ENCODE results near the gene ADD3.
"Not testable (repeated sequence)": the region's sequence is repeated elsewhere in the genome, so short reads cannot be mapped to it uniquely, and the experiment has no call there.

The ADD3 gene

DNA sequence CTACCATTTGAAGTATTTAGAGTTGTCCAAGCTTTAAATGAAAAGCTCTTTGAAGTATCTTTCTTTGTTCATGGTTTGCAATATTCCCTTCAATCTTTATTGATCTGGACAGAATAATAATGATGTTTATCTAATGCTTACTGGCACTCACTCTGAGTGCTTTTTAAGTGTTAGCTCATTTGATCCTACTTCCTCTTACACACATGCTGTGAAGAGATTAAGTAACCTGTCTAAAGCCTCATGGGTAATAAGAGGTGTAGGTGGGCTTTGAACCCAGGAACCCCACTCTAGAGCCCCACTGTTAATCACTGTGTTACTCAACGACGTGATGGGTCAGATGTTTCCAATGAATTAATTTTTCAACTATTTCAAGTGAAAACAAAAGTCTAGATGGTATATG lies 31.1 kb upstream of the ADD3 start:
- no peak for DNase-seq

DNA sequence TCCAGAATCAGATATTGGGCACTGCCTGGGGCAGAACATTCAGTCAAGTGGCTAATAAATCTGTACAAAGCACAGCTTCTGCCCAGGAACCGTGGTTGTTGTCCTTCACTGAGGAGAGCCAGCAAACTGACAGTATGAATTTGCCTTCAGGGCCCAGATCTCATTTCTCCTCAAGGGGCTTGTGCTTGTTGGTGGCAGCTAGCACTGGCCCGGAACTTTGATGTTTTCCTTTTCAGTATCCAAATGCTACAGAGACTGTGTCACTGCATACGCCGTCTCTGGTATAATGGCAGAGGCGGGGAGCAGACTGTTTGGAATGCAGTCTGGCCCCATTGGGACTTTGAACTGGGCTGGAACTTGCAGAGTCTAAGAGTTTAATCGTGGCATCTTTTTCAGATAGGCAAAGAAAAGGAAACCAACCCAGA lies 30.4 kb upstream of the ADD3 start:
- DNase-seq: no peak

DNA sequence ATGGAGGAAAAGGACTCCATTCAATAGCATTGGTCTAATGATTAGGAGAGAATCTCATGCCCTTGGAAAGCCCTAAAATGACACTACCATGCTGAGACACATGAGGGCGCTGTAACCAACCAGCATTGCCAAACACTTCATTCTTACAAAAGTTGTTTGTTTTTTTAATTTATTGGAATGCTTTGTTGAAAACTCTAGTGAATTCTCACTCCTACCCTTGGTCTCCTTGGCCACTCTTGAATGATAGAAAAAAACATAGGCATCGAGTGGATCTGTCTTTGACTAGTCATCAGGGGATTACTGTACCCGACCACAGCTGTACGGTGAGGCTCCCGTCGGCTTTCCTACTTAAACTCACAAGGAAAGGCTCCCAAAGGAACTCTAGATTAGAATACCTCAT lies 29.3 kb upstream of the ADD3 start:
- DNase-seq: no peak

DNA sequence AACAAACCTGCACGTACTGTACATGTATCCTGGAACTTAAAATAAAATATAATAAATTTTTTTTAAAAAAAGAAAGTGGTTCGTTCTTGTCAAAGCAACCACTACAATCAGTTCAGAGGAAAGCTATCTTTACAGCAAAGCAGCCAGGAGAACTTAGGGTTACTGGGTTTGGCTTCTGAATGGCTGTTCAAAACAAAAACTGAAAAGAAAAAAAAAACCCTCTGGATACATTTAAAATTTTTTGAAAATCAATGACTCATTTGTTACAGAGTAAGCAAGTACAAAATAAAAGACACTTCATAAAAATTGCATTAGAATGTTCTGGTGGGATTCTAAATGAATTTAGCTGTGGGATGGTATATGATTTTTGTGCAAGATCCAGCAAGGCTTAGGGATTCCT lies 28.6 kb upstream of the ADD3 start:
- DNase-seq: no peak

DNA sequence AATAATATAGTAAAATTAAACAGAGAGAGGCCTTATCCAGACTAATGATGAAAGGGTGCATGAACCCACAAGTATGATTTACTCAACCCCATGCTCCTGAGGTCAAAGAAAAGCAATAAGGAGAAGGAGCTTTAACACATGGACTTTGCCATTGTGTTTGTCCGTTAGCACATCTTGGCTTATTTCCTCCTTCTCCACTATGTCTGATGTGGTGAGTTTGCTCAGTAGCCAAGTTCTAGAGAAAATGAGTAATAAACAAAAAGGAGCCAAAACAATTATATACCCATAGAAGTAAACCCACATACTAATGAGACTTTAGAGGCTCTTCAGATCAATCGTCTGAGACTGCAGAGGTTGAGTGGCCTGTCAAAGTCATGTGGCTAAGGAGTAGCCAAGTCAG lies 26.1 kb upstream of the ADD3 start:
- DNase-seq: no peak

DNA sequence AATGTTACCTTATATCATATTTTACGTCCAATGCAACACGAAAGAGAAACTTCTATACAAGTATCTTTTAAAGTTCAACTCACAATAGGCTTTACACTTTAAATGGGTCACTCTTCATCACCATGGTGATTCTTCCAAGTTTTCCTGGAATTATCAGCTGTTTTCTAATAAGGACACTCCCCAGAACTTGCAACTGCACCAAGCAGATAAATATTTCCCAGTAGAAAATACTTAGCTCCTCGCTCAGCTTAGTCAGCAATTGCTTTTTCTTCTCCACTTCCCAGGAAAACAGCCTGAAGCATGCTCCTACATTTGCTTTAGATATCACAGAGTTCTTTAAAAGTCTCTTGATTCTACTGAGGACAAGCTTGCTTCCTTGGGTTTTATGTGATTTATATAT lies 25.7 kb upstream of the ADD3 start:
- DNase-seq: no peak

DNA sequence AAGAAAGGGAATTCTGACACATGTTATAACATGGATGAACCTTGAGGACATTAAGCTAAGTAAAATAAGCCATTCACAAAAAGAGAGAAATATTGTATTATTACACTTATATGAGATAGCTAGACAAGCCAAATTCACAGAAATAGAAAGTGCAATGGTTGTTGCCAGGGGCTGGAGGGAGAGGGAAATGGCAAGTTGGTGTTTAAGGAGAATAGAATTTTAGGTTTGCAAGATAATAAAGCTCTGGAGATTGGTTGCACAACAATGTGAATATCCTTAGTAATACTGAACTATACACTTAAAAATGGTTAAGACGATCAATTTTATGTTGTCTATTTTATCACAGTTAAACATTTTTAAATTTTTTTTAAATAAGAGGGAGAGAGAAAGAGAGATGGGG lies 25.0 kb upstream of the ADD3 start:
- no peak for DNase-seq

DNA sequence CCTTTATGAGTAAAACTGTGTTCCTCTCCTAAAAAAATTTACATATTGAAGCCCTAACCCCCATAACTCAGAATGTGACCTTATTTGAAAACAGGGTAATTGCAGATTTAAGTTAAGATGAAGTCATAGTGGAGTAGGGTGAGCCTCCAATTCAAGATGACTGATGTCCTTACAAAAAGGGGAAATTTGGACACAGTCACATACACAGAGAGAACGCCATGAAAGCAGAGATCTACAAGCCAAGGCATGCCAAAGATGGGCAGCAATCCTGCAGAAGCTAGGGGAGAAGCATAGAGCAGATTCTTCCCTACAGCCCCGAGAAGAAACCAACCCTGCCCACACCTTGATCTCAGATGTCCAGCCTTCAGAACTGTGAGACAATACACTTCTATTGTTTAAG lies 23.8 kb upstream of the ADD3 start:
- no peak for DNase-seq

DNA sequence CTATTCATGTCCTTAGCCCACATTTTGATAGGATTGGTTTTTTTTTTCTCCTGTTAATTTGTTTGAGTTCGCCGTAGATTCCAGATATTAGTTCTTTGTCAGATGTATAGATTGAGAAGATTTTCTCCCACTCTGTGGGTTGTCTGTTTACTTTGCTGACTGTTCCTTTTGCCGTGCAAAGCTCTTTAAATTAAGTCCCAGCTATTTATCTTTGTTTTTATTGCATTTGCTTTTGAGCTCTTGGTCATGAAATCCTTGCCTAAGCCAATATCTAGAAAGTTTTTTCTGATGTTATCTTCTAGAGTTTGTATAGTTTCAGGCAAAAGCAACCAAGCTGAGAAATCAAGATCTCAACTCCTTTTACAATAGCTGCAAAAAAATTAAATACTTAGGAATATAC lies 22.0 kb upstream of the ADD3 start:
- not testable (repeated sequence) for DNase-seq

DNA sequence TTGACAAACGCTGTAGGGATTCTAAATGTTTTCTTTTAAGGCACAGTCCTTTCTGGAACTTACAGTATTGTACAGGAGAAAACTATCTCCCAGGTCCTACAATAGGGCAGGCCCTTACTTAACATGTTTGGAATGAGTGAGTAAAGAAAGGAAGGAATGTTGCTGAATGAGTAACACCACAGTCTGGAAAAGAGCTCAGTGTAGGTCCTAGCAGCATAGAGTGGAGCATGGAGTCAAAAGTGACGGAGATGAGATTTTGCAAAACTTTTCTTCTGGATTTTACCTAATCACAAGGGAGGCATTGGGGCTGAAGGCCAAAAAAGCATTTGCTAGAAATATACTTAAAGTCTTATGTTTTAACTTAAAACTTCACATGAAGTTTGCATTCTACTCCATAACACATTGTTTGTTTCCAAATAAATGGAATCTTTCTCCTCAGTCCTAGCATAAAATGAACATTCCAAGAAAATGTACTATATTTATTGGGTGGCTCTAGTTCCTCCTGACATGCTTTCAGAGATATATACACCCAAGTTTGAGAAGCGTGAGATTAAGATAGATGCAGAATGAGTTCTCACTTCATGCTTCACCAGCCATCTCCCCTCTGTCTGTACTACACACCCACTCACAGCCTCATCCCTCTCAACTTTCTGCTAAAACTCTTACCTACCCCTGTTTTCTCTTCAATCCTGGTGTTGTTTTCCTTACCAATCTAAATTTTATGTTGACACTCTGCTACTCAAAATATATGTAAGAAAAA lies 20.2 kb upstream of the ADD3 start:
- no peak for DNase-seq

DNA sequence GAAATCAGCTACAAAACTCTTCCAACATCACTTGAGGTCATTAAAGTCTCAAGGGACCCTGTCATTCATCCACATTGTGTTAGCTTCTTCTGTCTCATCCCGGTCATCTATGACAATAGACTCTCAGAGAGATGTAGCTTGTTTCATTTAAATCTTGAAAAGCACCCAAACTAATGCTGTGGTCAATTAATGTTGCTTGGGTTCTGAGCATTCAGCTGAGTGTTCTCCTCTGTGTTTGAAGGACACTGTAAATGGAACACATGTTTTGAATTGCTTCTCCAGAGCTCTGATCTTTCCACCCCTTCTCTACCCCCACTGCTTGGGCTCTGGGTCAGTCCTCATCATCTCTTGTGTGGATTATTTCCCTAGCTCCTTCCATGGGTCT lies 19.6 kb upstream of the ADD3 start:
- no peak for DNase-seq

DNA sequence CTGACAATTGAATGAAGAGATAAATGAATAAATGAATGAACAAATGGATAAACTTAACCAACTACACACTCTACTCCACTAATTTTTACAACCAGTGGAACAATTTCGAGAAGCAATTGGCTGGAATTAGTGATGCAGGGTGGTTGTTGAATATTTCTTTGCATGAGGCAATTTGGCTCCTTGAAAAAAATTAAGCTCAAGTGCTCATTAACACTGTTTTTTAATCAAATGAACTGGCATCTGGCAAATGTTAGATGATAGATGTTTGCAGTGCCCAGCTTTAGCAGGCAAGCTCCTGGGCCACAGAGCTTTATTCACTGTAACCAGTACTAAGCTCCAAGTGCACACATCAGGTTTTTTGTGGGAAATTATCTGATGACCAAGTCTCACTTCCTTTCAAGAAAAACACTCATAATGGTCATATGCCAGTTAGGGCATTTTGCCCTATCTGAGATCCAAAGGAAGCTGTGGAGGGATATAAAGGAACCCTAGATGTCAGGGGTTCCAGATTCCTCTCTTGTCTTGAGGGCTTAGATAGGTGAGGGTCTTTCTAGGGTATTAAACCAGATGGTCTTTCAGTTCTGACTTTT lies 16.4 kb upstream of the ADD3 start:
- DNase-seq: no peak

DNA sequence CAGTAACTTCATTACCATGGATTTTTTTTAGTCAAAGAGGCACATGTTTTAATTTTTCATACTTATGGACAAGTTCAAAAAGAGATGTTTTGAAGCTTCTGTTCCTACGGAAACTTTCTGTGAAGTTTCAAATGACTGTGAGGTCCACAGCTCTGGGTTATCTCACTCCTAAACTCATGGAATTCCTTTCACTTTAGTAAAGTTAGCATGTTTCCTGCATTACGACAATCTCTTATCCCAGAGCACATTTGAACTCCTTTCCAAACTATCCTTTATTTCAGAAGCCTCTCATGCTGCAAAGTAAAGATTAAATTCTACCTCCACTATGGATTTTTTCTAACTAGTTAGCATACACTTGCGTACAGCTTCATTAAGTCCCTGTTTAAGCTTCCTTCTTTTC lies 15.3 kb upstream of the ADD3 start:
- no peak for DNase-seq

DNA sequence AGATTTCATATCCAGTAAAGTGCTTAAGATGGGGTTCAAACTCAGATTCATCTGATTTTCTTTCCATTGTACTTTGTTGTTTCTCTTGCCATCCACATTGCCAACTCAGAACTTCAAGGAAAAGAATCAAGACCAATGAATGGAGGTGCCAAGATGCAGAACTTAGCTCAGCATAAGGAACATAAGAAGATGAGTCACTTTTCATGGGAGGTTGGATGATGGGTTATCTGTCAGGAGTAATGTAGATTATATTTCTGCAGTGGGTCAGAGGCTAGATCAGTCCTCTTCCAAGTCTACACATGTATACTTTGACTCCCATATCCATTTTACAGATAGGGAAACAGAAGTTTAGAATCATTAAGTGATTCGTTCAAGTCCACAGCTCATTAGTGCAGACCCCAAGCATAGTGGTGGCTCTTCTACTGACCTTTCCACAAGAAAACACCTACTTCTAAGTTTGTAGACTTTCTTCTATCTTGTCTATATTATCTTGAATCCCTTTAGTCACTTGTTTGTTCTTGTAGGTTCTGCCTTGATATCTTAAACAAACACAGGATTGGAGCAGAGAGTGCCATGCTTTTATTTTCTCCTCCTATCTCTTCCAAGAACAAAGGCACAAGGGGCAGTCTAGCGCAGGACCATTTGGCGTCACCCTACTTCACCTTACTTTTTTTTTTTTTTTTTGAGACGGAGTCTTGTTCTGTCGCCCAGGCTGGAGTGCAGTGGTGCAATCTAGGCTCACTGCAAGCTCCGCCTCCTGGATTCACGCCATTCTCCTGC lies 14.0 kb upstream of the ADD3 start:
- no peak for DNase-seq

DNA sequence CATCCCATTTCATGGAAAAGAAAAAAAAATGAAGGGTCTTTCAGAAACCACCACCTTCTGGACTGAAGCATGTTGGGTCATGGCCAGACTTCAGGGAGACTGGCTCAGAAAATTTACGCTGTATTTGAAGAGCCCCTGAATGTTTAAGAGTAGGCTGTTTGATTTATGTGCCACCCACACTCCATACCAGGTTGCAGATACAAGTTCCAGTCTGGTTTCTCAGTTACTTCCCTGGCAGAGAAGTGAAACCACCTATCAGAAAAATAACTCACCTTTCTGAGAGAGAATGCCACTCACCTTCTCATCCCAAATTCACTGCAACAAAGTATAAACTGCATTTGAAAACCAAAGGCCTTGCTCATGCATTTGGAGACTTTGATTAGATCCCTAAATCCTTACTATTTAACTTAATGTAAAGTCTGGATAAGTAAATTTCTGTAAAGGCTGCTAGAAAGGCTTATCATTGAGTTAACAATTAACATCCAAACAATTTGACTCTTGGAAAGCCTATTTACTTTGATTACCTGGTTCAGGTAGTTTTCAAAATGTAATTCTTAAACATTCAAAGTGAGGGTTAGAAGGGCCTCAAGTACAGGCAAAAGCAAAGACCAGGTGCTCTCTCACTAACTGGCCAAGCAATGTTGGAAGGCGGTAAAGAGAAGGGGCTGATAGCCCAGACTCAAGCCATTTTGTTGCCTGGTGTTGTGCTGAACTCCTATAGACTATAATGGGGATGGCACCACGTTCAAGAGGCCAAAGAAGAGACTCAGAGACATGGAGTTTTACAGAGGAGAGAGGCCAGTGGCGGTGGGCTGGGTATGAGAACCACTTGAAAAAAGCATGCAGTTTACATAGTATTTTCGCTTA lies 12.8 kb upstream of the ADD3 start:
- no peak for DNase-seq

DNA sequence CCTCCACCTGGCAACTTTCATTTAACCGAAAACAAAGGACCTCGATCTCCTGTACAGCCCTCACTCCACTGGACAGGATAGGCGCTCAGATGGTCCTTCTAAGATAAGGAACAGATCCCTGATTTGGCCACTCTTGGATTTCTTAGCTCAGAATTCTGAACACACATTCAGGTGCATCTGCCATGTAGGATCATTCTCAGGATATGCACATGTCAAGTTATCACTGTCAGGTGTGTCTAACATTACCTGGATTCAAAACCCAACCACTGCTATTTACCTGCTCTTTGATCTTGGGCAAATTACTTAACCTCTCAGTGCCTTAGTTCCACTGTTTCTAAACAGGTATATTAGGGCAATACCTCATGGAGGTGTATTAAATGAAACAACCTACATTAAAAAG lies 12.2 kb upstream of the ADD3 start:
- no peak for DNase-seq

DNA sequence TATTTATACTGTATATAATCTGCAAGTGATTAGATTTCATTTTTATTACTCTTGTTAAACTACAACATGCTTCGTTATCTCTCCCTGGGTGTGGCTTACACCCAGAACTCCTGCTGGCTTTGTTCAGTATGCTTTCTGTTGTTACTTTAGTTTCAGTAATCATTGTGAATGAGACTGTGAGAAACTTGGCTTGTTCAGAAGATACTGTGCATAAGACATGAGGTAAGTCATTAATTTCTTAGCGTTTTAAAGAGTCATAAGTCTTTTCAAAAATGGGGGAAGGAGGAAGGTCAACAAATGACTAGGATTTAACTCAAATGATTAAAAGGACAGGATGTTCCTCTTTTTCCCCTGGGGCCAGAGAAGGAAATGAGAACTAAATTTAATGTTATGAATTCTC lies 11.6 kb upstream of the ADD3 start:
- DNase-seq: no peak

DNA sequence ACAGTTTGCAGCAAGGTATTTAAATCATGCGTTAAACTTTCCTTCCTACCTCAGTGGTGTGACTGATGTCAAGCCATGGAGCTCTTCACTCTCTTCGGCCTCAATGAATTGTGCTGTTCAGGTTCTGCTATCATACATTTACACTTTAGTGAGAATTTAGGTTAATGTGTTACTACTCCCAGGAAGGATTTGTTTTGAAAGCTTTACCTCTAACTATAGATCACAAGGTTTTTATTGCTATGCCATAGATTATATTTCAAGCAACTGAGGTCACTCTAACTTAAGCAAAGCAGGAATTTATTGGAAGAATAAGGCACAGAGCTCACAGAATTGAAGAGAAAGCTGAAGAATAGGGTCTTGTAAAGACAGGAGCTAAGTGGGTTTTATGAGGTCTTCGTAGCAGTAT lies 11.0 kb upstream of the ADD3 start:
- DNase-seq: no peak

DNA sequence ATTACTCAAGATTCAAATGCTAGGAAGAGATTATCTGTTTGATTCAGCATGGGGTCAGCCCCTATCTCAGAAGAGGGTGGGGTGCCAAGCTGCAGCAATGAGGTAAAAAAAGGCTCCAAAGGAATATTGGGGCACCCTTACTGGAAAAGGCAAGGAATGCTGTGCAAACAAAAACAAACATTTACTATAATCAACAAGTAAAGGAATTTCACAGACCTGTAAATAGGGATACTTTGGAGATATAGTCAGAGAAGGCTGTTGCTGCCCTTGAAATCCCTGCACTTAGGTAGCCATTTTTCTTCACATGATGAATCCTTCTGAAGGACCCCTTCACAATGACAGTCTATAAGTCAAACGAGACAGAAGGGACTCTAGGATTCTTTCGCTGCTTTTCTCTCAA lies 10.6 kb upstream of the ADD3 start:
- DNase-seq: no peak

DNA sequence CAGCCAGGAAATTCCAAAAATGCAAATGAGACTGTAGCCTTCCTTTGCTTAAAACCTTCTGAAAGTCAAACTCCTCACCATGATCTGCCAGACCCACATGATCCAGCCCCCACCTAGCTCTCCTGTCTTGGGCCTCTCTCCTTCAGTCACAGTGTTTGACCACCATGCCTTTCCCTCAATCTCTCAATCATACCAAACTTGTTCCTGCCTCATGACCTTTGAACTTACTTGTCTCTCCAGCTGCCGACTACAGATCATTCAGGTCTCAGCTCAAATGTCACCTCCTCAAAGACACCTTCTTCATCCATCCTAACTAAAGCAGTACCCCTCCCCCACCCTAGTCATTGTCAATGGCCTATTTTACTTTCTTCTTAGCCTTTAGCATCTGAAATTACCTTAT lies 9.3 kb upstream of the ADD3 start:
- DNase-seq: no peak

DNA sequence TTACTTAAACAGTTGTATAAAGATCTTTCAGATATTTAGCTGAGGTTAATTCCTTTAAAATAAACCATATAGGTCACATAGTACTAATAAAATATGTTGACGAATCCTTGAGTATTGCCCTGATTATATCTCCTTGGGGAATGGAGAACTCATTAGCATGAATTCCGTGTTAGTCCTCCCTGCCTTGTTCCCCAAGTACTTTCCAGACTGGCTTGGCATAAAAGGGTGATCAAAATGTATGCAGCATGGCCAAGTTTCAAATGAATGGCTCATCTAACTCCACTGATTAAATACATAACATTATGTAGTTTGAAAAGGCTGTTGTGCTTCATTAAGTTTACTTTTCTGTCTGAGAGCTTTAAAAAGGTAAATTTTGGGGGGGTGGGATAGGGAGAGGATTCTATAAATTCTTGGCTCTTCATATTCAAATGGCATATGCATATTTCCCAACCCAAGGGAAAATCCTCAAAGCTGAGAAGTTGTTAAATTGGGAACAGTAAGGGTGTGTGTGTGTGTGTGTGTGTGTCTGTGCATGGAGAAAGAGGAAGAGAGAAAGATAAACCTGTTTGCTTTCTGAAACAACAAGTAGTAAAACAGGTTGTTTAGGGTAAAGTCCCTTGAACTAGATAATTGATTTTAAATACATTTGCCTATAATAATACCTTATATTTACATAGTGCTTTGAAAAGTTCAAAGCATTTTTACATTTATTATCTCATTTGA lies 4.8 kb upstream of the ADD3 start:
- DNase-seq: no peak

DNA sequence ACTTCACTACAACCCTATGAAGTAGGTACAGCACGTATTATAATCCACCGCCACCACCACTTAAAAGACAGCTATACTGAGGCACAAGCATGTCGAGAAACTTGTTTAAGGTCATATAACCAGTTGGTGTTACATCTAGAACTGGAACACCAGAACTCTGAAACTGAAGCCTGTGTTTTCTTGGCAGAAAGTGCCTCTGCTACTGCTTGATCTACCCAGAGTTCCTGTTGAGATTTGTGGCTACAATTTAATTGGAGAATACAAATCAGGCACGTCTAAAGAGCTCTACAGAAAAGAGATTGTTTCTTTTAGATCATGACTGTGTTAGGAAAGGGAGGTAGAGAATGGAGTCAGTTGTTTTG lies 4.3 kb upstream of the ADD3 start:
- no peak for DNase-seq

DNA sequence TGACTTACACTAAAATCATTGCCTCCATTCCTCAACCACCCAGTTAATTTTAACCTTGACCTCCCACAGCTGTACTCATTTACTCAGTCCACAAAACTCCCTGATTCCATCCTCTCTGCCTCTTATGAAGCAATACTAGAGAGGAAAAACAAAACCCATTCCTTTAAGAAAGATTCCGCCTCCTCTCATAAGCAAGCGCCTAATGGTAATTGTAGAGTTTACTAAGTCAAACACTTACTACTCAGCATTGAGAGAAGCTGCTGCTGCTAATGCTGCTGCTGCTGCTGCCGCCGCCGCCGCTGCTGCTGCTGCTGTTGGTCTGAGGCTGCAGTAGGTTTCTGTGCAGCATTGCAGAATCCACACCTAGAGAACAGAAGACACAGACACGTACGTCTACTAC lies 2.1 kb upstream of the ADD3 start:
- DNase-seq: no peak
